Stimulated activated CD4-positive, alpha-beta T cell treated with anti-CD3 and anti-CD28 coated beads, Interleukin-1b, Interleukin-23, amount 100 ng/mL, for 1 hour (primary cell): ENCODE results near the gene ERGIC2.
A peak's percentile ranks its signal among the peaks of the same experiment; 100 is the strongest.
"Not testable (repeated sequence)": the region's sequence is repeated elsewhere in the genome, so short reads cannot be mapped to it uniquely, and the experiment has no call there.

Experiments
- DNase-seq, 2 donors: peaks; one replicate each; pipeline ENCODE4 v3.0.0-alpha.2; 2020; ENCODE audit warnings: low read depth in 2 of 2

Gene ERGIC2, protein sequence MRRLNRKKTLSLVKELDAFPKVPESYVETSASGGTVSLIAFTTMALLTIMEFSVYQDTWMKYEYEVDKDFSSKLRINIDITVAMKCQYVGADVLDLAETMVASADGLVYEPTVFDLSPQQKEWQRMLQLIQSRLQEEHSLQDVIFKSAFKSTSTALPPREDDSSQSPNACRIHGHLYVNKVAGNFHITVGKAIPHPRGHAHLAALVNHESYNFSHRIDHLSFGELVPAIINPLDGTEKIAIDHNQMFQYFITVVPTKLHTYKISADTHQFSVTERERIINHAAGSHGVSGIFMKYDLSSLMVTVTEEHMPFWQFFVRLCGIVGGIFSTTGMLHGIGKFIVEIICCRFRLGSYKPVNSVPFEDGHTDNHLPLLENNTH

DNA sequence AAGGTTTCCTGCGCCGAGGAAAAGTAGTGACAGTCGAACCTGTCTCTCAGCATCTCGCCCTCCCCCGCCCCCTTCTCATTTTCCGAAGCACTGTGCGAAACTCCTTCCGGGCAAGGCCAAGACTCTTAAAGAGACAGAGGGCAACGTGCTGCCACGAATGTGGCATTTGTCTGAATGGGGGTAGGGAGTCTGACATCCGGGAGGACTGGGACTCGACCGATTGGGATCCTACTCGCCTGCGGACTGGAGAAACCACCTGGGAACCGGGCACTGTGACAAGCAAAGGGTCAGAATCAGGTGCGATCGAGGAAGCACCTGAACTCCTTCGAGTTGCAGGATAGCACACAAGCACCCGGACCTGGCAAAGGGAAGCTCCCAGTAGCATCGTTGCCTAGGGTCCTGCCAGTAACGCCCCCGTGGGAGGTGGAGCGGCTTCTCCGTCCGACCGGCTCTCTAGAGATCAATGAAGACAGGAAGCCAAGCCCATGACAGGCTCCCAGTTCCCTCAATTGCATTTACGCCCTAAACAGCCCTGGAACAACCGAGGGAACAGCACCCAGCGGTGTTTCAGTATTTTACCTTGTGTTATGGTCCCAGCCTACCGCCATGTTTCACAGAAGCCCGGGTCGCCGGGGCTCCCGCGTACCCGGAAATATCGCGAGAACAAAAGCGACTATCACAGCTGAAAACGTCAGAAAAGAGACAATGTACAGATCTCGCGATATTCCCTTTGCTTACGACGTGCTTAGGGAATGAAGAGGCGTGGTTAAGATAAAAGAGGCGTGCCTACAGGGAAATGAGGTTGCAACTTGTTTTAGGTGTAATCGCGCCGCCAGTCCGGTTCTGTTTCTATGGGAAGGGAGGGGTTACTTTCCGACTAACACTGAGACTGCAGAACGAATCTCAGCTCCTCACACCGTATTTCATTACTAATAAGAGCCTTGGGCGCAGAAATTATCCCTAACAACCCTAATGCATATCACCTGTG is at the start of gene ERGIC2:
Gene ERGIC2, minus strand, starts transcription at position 637 of the 988 bp plus-strand sequence. CDS start 9,539 bp downstream, outside the sequence.
- DNase-seq = peak; percentile 64 to 81

DNA sequence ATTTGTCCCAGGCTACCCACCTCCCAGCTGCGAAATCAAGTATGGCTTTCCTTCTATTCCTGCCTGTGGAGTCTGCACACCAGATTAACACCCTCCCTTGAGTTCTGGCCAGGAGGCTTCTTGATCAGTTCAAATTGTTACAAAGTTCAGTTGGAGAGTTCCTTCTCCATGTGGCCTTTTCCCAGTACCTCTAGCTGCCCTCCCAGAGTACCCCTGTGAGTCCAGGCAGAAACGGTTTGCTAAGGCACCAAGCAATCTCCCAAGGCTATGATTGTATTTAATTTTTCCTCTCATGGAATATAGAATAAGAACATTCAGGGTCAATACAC is 49.7 kb upstream of the ERGIC2 start:
- DNase-seq = no peak

DNA sequence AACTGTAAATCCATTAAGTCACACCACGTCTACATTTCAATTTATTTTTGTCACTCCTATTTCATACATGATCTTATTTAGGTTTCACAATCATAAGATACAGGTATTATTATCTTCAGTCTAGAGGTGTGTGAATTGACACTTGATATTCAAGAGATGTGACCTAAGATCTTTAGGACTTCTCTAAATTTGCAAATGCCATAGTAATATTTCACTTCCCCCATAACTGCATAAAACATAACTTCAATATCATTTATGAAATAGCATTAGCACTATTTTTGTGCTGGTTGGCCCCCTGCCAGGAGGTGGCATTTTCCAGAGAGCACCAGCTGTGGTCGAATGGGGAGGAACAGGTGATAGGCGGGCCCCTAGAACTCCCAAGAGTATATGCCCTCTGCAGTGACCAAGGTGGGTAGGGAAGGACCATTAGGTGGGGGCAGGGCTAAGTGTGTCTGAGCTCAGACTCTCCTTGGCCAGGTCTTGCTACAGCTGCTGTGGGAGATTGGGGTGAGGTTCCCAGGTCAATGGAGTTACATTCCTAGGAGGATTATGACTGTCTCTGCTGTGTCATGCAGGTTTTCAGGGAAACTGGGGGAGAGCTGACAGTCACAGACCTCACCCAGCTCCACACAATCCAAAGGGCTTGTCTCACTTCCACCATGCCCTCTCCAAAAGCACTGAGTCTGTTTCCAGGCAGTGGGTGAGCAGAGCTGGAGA is 49.2 kb upstream of the ERGIC2 start:
- DNase-seq = no peak

DNA sequence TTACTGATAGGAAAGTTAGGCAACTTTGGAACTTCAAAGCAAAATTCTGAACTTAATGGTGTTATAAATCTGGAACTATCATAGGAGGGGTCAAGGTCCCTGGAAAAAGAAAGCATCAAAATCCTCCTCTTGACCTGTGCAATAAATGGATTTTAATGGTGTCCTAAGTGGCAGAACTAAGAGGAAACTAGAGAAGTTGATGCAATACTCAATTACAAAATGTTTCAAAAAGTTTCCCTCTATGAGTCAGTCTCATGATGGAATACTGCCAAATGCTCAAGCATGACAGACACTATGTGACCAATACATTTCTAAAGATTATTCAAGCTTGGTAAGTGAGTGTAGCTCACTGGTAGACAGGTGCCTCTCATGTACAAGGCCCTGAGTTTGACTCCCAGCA is 47.7 kb upstream of the ERGIC2 start:
- DNase-seq = no peak

- DNase-seq = no peak
Observed at GRCh38 chr12:29427964-29428363, 47.0 kb upstream of the ERGIC2 start.

GRCh38 chr12:29426498-29426897 is 45.5 kb upstream of the ERGIC2 start:
- no peak for DNase-seq

DNA sequence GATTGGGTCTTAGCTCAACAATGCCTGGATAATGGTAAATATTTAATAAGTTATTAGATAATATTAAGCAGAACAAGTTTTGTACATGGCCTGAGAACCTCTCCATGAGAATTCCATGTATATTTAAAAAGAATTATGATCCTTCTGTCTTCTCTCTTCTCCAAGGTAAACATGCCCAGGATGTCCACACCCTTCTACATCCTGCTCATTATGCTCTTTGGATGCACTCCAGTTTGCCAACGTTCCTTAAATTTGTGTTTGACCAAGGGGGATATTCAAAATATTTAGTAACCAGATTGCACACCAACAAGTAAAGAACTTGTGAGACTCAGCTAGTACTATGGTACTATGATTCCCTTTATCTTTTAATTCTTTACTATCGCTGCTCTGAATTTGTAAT is 44.8 kb upstream of the ERGIC2 start:
- no peak for DNase-seq

DNA sequence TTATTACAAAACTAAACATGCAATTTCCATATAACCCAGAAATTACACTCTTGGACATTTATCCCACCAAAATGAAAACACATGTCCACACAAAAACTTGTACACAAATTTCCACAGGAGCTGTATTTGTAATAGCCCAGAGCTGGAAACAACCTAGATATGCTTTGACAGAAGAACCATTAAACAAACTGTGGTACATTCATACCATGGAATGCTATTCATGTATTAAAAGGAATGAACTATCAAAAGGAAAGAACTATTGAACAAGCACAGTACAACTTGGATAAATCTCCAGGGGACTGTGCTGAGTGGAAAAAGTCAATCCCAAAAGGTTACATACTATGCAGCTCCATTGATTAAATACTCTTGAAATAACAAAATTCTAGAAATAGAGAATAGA is 35.8 kb upstream of the ERGIC2 start:
- DNase-seq = no peak

- no peak for DNase-seq
Observed at GRCh38 chr12:29415111-29415510, 34.1 kb upstream of the ERGIC2 start.

- no peak for DNase-seq
Observed at GRCh38 chr12:29414368-29414767, 33.4 kb upstream of the ERGIC2 start.

DNA sequence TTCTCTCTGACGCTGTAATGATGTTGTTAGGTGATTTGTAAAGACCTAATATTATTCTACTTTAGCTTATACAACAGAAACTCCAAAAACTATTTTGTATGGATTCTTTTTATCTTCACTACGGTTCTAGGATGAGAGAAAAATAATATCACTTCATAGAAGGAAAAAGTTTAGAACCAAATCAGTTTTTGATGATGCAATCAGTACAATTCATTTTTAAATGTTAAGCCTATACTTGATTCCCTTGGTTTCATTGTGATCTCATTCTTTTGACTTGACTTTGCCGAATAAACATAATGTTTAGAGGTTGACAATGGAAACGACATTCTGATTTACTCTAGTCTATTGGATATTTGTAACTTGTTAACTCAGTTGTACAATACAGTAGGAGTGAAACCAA is 24.6 kb upstream of the ERGIC2 start:
- no peak for DNase-seq

DNA sequence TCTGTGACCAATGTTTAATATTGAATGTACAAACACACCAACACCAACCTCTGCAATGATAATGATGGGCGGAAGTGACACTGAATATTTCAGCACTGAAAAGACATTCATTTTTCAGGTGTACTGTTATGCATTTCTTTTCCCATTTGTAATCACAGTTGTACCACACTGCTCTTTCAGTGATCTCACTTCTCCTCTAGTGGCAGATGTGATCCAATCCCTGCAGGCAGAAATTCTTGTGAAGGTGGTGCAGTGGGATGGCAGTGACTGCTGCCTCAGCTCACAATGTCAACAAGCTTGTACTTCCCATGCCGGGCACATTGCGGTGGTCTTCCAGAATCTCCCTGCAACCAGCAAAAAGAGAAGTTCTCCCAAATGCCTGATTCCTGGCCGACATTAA is 23.0 kb upstream of the ERGIC2 start:
- no peak for DNase-seq

DNA sequence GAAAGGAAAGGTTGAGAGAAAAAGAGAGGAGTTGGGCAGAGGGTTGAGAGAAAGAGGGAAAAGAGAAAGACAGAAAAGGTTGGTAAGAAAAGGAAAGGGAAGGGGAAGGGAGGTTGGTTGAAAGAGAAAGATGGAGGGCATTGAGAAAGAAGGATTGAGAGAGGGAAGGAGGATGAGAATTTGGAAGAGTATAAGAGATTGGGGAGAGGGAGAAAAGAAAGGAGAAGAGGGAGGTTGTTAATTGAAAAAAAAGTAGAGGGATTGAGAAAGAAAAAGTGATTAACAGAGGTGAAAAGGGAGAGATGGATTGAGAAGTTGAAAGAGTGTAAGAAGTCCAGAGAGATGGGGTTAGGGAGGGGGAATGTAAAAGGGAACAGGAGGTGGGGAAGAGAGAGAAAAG is 21.5 kb upstream of the ERGIC2 start:
- no peak for DNase-seq

GRCh38 chr12:29398495-29398894 is 17.5 kb upstream of the ERGIC2 start:
- DNase-seq = no peak

DNA sequence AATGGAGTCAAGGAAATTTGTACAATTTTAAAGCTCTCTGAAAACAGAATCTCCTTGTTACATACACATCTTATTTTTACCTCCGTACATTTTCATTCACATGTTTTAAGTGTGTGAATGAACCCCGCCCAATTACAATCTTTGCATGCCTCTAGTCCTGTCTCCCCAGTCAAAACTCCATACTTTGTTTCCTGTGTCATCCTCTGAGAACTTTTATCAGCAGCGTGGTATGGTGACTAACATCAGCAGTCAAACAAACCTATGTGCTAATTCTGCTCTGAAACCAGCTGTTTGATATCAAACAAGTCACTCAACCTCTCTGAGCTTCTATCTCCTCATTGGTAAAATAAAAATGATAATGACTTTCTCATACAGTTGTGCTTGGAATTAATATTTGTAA is 15.8 kb upstream of the ERGIC2 start:
- no peak for DNase-seq

DNA sequence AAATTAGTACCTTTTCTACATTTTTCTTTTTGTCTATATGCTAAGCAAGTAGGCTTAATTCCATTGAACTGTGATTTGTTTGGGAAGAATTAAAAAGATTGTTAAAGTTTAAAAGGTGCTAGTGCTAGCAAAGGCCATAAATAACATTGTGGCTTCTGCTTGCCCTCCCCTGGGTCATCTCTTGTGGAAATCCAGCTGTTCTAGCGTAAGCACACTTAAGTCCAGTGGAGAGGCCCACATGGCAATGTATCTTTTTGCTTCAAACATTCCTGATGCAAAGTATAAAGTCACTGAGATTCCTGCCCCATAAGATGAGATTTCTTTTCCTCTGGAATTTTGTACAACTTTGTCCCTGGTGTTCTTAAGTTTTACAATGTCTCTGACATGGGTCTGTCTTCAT is 14.4 kb upstream of the ERGIC2 start:
- DNase-seq = no peak

DNA sequence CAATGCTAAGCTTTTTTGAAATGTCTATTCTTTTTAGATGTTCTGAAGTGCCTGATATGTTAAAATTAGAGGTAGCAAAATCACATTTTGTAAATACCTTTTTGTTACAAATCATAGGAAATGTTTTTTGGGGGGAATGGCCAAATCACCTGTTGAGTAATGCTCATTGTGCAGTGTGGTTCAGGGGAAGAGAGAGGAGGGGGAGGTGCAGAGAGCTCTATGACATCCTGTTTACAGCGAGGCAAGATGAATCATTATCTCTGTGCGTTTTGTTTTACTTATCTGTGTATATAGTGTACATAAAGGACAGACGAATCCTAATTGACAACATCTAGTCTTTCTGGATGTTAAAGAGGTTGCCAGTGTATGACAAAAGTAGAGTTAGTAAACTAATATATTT is 9.4 kb upstream of the ERGIC2 start:
- peak in 1 of 2 donors; percentile 4 for DNase-seq

- no peak for DNase-seq
Observed at GRCh38 chr12:29389295-29389919, 8.4 kb upstream of the ERGIC2 start.

- not testable (repeated sequence) for DNase-seq
Observed at GRCh38 chr12:29386084-29386680, 5.2 kb upstream of the ERGIC2 start.

DNA sequence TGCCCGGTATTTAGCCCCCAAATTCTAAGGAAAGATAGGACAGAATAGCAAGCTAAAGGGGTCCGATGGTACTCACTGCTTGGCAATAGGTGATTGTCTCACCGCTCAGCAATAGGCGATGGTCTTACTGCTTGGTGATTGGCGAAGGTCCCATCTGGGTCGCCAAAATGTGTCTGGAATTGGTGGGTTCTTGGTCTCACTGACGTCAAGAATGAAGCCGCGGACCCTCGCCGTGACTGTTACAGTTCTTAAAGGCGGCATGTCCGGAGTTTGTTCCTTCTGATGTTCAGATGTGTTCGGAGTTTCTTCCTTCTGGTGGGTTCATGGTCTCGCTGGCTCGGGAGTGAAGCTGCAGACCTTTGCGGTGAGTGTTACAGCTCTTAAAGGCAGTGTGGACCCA is 4.2 kb upstream of the ERGIC2 start:
- DNase-seq = not testable (repeated sequence)

DNA sequence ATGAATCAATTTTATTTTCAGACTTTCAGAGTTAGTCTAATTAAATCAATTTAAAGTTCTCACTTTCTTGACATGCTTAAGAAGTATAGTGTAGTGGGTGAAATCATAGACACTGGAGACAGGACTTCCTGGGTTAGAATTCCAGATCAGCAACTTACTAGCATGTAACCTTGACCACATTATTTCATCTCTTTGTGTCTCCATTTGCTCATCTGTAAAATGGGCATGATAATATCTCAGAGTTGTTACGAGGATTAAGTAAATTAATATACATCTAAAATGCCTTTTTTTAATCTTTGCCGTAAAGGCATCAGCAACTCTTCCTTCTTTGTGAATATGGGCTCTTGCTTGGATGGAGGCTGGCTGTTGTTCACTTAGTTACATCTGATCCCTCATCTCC is 1.3 kb upstream of the ERGIC2 start:
- DNase-seq = no peak
